Bronchial epithelial cell (primary cell): ENCODE measurements around the gene CAPN5. TPM values are rescaled to one million over a fixed set of nuclear protein-coding genes. Genes with fewer than 3 reads are reported as not detected.
A peak's percentile ranks its signal among the peaks of the same experiment; 100 is the strongest.

Experiments
- DNase-seq: peaks from one replicate; pipeline ENCODE4 v3.0.0-alpha.2; 2010; ENCODE audit warnings: low read depth
- FAIRE-seq: peaks from 2 replicates; lab custom pipeline; 2011; peaks lifted over from hg19 to GRCh38; lab: Jason Lieb, UNC
- H3K27me3 ChIP-seq: 2 replicates; pipeline ENCODE4 v1.5.1; 2011; ENCODE audit warnings: low read length; ENCODE audit not compliant: control insufficient read depth, insufficient read depth
- H3K36me3 ChIP-seq: 2 replicates; pipeline ENCODE4 v1.5.1; 2011; ENCODE audit warnings: low read length; ENCODE audit not compliant: control insufficient read depth, insufficient read depth
- H3K4me3 ChIP-seq: 2 replicates; pipeline ENCODE4 v1.5.1; 2011; ENCODE audit warnings: mild to moderate bottlenecking, low read depth, low read length, control low read depth
- CTCF ChIP-seq: IDR thresholded peaks from 2 replicates; pipeline ENCODE4 v1.5.1; 2011; ENCODE audit warnings: mild to moderate bottlenecking, moderate library complexity, low read length, control low read depth, inconsistent platforms; ENCODE audit not compliant: insufficient read depth, severe bottlenecking
- total RNA-seq: library from RNA; depleted of rRNA; stranded (reverse); fragments of >200 nt; gene quantifications from 2 replicates; pipeline ENCODE4 v1.2.1, GENCODE V29; 2014

CAPN5 gene
- total RNA-seq, 1 donor from 2014 or later: 3.2 TPM

GRCh38 chr11:77125695-77126094 lies 58.9 kb downstream of the CAPN5 start:
- no peak for DNase-seq
- Histone ChIP-seq H3K4me3 (no peak overlapping the region), H3K27me3 (no peaks in the 10 kb centered on the region), H3K36me3 (no peaks in the 10 kb centered on the region)
- no peak for FAIRE-seq
- no peak for TF ChIP-seq CTCF

DNA sequence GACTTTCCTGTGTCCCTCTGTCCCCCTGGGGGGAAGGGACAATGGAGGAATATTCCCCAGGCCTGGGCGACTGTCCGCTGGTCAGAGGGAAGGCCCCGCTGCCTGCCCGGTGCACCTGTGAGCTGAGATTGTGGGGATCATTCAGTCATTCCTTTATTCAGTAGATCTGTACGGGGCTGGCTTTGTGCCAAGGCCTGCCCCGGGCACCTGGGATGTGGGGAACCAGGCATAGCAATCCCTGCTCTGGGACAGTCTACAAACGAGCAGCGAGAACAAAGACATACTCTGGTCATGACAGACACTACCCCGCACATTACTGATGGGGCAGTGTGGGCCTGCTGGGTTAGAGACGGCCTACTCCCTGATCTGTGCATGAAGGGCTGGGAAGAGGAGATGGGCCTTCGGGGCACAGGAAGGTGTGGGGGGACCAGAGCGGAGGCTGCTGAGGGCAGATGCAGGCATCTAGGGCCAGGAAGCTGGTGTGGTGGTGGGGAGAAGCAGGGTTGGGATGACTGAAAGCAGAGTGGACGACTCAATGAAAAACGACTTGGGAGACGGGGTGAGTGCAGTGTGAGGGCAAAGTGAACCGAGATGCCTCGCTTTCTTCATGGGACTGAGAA lies 59.5 kb downstream of the CAPN5 start:
- no peak for DNase-seq
- FAIRE-seq: no peak
- H3K27me3 ChIP-seq: no peaks in the 10 kb centered on the region
- H3K36me3 ChIP-seq: no peaks in the 10 kb centered on the region
- H3K4me3 ChIP-seq: no peak overlapping the region
- no peak for TF ChIP-seq CTCF

GRCh38 chr11:77126861-77127234 lies 60.1 kb downstream of the CAPN5 start:
- DNase-seq (no peak), FAIRE-seq (no peak)
- Histone ChIP-seq H3K4me3 (no peak overlapping the region), H3K36me3 (no peaks in the 10 kb centered on the region), H3K27me3 (no peaks in the 10 kb centered on the region)
- TF ChIP-seq CTCF: no peak

DNA sequence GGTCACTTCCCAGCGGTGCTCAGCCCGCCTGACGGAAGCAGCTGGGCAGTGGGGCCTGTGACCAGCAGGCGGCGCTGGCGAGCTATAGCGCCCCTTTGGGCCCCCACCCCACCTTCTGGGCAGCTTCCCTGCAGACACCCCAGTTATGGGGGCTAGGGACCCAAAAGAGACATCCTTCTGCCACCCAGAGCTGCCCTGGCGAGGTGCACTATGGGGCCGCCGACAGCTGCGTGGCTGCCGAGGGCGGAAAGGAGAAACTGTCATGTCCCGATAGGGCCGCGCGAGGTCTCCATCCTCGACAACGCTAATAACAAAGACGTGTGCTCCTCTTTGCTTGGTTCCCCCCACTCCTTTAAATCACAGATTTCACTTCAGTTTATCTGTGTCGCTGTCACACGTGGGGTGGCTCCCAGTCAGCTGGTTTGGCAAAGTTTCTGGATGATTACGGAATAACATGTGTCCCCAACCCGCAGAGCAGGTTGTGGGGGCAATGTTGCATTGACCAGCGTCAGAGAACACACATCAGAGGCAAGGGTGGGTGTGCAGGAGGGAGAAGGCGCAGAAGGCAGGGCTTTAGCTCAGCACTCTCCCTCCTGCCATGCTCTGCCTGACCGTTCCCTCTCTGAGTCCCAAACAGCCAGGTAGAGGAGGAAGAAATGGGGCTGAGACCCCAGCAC lies 60.6 kb downstream of the CAPN5 start:
- Histone ChIP-seq H3K4me3 (peak overlapping the region; percentile 12), H3K36me3 (no peaks in the 10 kb centered on the region), H3K27me3 (no peaks in the 10 kb centered on the region)
- no peak for DNase-seq
- FAIRE-seq: no peak
- TF ChIP-seq CTCF: peak; percentile 99

DNA sequence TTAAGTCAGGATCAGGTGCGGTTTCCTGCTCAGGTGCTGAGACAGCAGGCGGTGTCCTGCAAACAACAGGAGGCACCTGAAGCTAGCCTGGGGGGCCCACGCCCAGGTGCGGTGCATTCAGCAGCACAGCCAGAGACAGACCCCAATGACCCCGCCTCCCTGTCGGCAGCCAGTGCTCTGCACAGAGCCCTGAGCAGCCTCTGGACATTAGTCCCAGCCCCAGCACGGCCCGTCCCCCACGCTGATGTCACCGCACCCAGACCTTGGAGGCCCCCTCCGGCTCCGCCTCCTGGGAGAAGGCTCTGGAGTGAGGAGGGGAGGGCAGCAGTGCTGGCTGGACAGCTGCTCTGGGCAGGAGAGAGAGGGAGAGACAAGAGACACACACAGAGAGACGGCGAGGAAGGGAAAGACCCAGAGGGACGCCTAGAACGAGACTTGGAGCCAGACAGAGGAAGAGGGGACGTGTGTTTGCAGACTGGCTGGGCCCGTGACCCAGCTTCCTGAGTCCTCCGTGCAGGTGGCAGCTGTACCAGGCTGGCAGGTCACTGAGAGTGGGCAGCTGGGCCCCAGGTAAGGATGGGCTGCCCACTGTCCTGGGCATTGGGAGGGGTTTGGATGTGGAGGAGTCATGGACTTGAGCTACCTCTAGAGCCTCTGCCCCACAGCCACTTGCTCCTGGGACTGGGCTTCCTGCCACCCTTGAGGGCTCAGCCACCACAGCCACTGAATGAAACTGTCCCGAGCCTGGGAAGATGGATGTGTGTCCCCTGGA lies 61.3 kb downstream of the CAPN5 start, which contains the start of gene MYO7A:
Gene MYO7A, plus strand, starts transcription at position 327 of the 772 bp plus-strand sequence. CDS start 2,389 bp downstream, outside the sequence.
- Histone ChIP-seq H3K4me3 (peak within 1 kb of the TSS; percentile 12), H3K36me3 (no peaks in the 10 kb centered on the region), H3K27me3 (no peaks in the 10 kb centered on the region)
- DNase-seq (no peak), FAIRE-seq (no peak)
- TF ChIP-seq CTCF: no peak
